ENCODE data around the gene GLG1. TPM values are rescaled to one million over a fixed set of nuclear protein-coding genes. Genes with fewer than 3 reads are reported as not detected.
"Not testable (repeated sequence)": the region's sequence is repeated elsewhere in the genome, so short reads cannot be mapped to it uniquely, and the experiment has no call there.

GLG1 gene
- total and polyA plus RNA-seq, 2 donors (not counting 3 experiments of a cell fraction or from before 2014, with no cell fraction given) = 86.3 to 165 TPM

- H3K4me1 ChIP-seq (ENCODE audit: control insufficient read depth, extremely low read depth, insufficient read depth, low read length); H3K27me3 ChIP-seq (ENCODE audit: control insufficient read depth in 2 of 2, insufficient read depth in 2 of 2, low read length in 2 of 2); H3K4me2 ChIP-seq (ENCODE audit: insufficient read depth, low read length); DNase-seq (ENCODE audit: low read depth, low spot score); POLR2A ChIA-PET; CTCF ChIA-PET; H3K9me3 ChIP-seq (replicated peaks; ENCODE audit: control insufficient read depth, insufficient read depth, low read length); H4K20me1 ChIP-seq (replicated peaks; ENCODE audit: control insufficient read depth, extremely low read depth, insufficient read depth, low read length); dilution Hi-C loops (cut with MboI; ENCODE audit: extremely low pct_ligation_motif_present, low sequenced_read_pairs); H3K9me1 ChIP-seq (replicated peaks; ENCODE audit: control insufficient read depth, extremely low read depth, insufficient read depth, low read length); H3K36me3 ChIP-seq (ENCODE audit: control insufficient read depth in 2 of 2, extremely low read depth in 1 of 2, insufficient read depth in 2 of 2, low read length in 2 of 2); H3K9ac ChIP-seq (replicated peaks; ENCODE audit: extremely low read depth, insufficient read depth, low read length); H2AFZ ChIP-seq (ENCODE audit: low read depth, low read length); intact Hi-C loops (cut with micrococcal nuclease); BruUV-seq (replicated peaks); H3K4me3 ChIP-seq (replicated peaks in 1 of 3; ENCODE audit: insufficient read depth in 1 of 3, low read depth in 1 of 3, low read length in 3 of 3); H3K27ac ChIP-seq (ENCODE audit: insufficient read depth, low read depth, low read length); FAIRE-seq; H3K79me2 ChIP-seq (ENCODE audit: control insufficient read depth, insufficient read depth, low read length): not testable (repeated sequence)
Observed at GRCh38 chr16:74550227-74551019, 56.5 kb downstream of the GLG1 start.

GRCh38 chr16:74546112-74546511 is 60.8 kb downstream of the GLG1 start:
- H3K36me3 ChIP-seq (ENCODE audit: control insufficient read depth in 2 of 2, extremely low read depth in 1 of 2, insufficient read depth in 2 of 2, low read length in 2 of 2); H3K9me3 ChIP-seq (replicated peaks; ENCODE audit: control insufficient read depth, insufficient read depth, low read length); H2AFZ ChIP-seq (ENCODE audit: low read depth, low read length); CTCF ChIA-PET; H3K4me1 ChIP-seq (ENCODE audit: control insufficient read depth, extremely low read depth, insufficient read depth, low read length); H3K27me3 ChIP-seq (ENCODE audit: control insufficient read depth in 2 of 2, insufficient read depth in 2 of 2, low read length in 2 of 2); POLR2A ChIA-PET; intact Hi-C loops (cut with micrococcal nuclease); dilution Hi-C loops (cut with MboI; ENCODE audit: extremely low pct_ligation_motif_present, low sequenced_read_pairs); H3K4me3 ChIP-seq (replicated peaks in 1 of 3; ENCODE audit: insufficient read depth in 1 of 3, low read depth in 1 of 3, low read length in 3 of 3); H3K4me2 ChIP-seq (ENCODE audit: insufficient read depth, low read length); H3K79me2 ChIP-seq (ENCODE audit: control insufficient read depth, insufficient read depth, low read length); H3K9ac ChIP-seq (replicated peaks; ENCODE audit: extremely low read depth, insufficient read depth, low read length); H3K9me1 ChIP-seq (replicated peaks; ENCODE audit: control insufficient read depth, extremely low read depth, insufficient read depth, low read length); DNase-seq (ENCODE audit: low read depth, low spot score); H3K27ac ChIP-seq (ENCODE audit: insufficient read depth, low read depth, low read length); H4K20me1 ChIP-seq (replicated peaks; ENCODE audit: control insufficient read depth, extremely low read depth, insufficient read depth, low read length); FAIRE-seq; BruUV-seq (replicated peaks): not testable (repeated sequence)

- intact Hi-C loops (cut with micrococcal nuclease); H3K79me2 ChIP-seq (ENCODE audit: control insufficient read depth, insufficient read depth, low read length); POLR2A ChIA-PET; H4K20me1 ChIP-seq (replicated peaks; ENCODE audit: control insufficient read depth, extremely low read depth, insufficient read depth, low read length); H3K4me3 ChIP-seq (replicated peaks in 1 of 3; ENCODE audit: insufficient read depth in 1 of 3, low read depth in 1 of 3, low read length in 3 of 3); H2AFZ ChIP-seq (ENCODE audit: low read depth, low read length); H3K4me2 ChIP-seq (ENCODE audit: insufficient read depth, low read length); DNase-seq (ENCODE audit: low read depth, low spot score); H3K9me3 ChIP-seq (replicated peaks; ENCODE audit: control insufficient read depth, insufficient read depth, low read length); H3K9ac ChIP-seq (replicated peaks; ENCODE audit: extremely low read depth, insufficient read depth, low read length); H3K36me3 ChIP-seq (ENCODE audit: control insufficient read depth in 2 of 2, extremely low read depth in 1 of 2, insufficient read depth in 2 of 2, low read length in 2 of 2); H3K4me1 ChIP-seq (ENCODE audit: control insufficient read depth, extremely low read depth, insufficient read depth, low read length); H3K27ac ChIP-seq (ENCODE audit: insufficient read depth, low read depth, low read length); dilution Hi-C loops (cut with MboI; ENCODE audit: extremely low pct_ligation_motif_present, low sequenced_read_pairs); H3K9me1 ChIP-seq (replicated peaks; ENCODE audit: control insufficient read depth, extremely low read depth, insufficient read depth, low read length); BruUV-seq (replicated peaks); CTCF ChIA-PET; H3K27me3 ChIP-seq (ENCODE audit: control insufficient read depth in 2 of 2, insufficient read depth in 2 of 2, low read length in 2 of 2); FAIRE-seq: not testable (repeated sequence)
Observed at GRCh38 chr16:74542911-74543578, 63.9 kb downstream of the GLG1 start.

- H3K27ac ChIP-seq (ENCODE audit: insufficient read depth, low read depth, low read length); H4K20me1 ChIP-seq (replicated peaks; ENCODE audit: control insufficient read depth, extremely low read depth, insufficient read depth, low read length); H3K9ac ChIP-seq (replicated peaks; ENCODE audit: extremely low read depth, insufficient read depth, low read length); BruUV-seq (replicated peaks); H3K79me2 ChIP-seq (ENCODE audit: control insufficient read depth, insufficient read depth, low read length); H2AFZ ChIP-seq (ENCODE audit: low read depth, low read length); H3K36me3 ChIP-seq (ENCODE audit: control insufficient read depth in 2 of 2, extremely low read depth in 1 of 2, insufficient read depth in 2 of 2, low read length in 2 of 2); H3K4me3 ChIP-seq (replicated peaks in 1 of 3; ENCODE audit: insufficient read depth in 1 of 3, low read depth in 1 of 3, low read length in 3 of 3); POLR2A ChIA-PET; DNase-seq (ENCODE audit: low read depth, low spot score); CTCF ChIA-PET; H3K4me1 ChIP-seq (ENCODE audit: control insufficient read depth, extremely low read depth, insufficient read depth, low read length); intact Hi-C loops (cut with micrococcal nuclease); dilution Hi-C loops (cut with MboI; ENCODE audit: extremely low pct_ligation_motif_present, low sequenced_read_pairs); H3K4me2 ChIP-seq (ENCODE audit: insufficient read depth, low read length); H3K27me3 ChIP-seq (ENCODE audit: control insufficient read depth in 2 of 2, insufficient read depth in 2 of 2, low read length in 2 of 2); FAIRE-seq; H3K9me1 ChIP-seq (replicated peaks; ENCODE audit: control insufficient read depth, extremely low read depth, insufficient read depth, low read length); H3K9me3 ChIP-seq (replicated peaks; ENCODE audit: control insufficient read depth, insufficient read depth, low read length): not testable (repeated sequence)
Observed at GRCh38 chr16:74540663-74541062, 66.3 kb downstream of the GLG1 start.

All from endothelial cell of umbilical vein (primary cell).